Stimulated activated CD4-positive, alpha-beta T cell treated with anti-CD3 and anti-CD28 coated beads, Interleukin-1b, Interleukin-23, amount 100 ng/mL, for 1 hour (primary cell): ENCODE data around the gene TMEM63B.
"Not testable (repeated sequence)": the region's sequence is repeated elsewhere in the genome, so short reads cannot be mapped to it uniquely, and the experiment has no call there.

Experiments used
- DNase-seq, 2 donors: peaks; one replicate each; pipeline ENCODE4 v3.0.0-alpha.2; 2020; ENCODE audit warnings: low read depth in 2 of 2

The TMEM63B gene

DNA sequence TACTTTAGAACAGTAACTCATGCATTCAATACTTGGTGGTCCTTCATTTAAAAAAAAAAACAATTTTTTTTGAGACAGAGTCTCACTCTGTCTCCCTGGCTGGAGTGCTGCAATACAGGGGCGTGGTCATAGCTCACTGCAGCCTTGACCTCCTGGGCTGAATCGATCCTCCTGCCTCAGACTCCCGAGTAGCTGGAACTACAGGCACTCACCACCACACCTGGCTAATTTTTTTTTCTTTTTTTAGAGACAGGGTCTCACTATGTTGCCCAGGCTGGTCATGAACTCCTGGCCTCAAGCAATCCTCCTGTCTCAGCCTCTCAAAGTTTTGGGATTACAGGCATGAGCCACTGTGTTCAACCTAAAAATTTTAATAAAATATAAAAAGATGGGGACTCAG, 17.2 kb downstream of the TMEM63B start:
- DNase-seq: not testable (repeated sequence)

DNA sequence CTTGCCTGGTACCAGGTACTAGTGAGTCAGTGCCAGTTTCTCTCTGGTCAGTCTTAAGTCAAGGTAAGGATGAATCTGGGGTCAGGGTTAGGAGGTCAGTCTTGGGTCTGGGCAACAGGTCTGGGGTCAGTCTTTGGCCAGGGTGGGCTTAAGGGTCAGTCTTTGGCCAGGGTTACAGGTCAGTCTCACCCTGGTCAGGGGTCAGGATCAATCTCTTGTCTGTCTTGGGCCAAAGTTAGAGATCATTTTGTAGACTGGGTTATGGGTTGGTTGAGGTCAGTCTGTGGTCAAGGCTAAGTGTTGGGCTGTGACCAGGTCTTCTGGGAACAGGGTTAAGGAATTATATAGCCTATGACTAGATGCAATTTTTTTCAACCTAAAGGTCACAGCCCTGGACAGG, 18.5 kb downstream of the TMEM63B start:
- no peak for DNase-seq

- DNase-seq: no peak
Measured at GRCh38 chr6:44146685-44147084, 19.3 kb downstream of the TMEM63B start.

DNA sequence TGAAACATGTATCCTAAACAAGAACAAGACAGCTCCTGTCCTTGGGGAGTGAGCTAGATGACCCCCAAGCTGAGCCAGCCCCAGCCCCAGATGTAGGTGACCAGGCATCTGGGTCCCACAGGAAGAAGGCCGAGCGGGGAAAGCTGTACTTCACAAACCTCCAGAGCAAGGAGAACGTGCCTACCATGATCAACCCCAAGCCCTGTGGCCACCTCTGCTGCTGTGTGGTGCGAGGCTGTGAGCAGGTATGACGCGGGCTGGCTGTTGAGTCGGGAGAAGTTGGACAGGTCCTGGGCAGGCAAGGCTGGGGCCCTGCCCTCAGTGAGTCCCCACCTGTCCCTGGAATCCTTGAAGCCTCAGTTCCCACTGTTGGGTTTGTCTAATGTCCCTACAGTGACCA, 19.9 kb downstream of the TMEM63B start:
- no peak for DNase-seq

GRCh38 chr6:44148306-44148705, 21.0 kb downstream of the TMEM63B start:
- no peak for DNase-seq

DNA sequence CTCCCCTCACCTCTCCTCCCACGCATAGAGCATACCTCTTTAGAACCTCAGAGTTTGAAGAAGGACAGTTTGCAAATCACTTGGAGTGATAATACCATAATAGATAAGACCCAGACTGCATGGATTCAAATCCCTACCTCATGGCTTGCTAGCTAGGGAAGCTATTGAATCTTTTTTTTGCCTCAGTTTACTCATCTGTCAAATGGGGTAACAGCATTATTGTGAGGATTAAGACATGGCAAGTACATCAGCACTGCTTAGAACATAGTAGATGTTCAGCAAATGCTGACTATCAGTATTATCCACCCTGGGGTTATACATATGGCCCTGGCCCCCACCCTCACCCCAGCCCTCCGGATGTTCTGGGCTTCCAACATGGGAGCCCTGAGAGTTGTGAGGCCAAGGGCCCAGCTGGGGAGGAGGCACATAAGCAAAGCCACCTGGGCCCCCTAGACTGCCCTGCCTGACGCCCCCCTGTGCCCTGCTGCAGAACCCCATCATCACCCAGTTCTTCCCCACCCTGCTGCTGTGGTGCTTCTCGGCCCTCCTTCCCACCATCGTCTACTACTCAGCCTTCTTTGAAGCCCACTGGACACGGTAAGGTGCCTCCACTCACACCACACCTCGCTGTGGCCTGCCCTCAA, 22.1 kb downstream of the TMEM63B start:
- no peak for DNase-seq

GRCh38 chr6:44150317-44150917, 23.1 kb downstream of the TMEM63B start:
- no peak for DNase-seq

GRCh38 chr6:44151348-44152108, 24.2 kb downstream of the TMEM63B start:
- peak; percentile 53 to 74 for DNase-seq

GRCh38 chr6:44152109-44152461, 24.7 kb downstream of the TMEM63B start:
- no peak for DNase-seq

GRCh38 chr6:44152533-44152932, 25.2 kb downstream of the TMEM63B start:
- no peak for DNase-seq

- DNase-seq: no peak
Measured at GRCh38 chr6:44154067-44154466, 26.7 kb downstream of the TMEM63B start.

DNA sequence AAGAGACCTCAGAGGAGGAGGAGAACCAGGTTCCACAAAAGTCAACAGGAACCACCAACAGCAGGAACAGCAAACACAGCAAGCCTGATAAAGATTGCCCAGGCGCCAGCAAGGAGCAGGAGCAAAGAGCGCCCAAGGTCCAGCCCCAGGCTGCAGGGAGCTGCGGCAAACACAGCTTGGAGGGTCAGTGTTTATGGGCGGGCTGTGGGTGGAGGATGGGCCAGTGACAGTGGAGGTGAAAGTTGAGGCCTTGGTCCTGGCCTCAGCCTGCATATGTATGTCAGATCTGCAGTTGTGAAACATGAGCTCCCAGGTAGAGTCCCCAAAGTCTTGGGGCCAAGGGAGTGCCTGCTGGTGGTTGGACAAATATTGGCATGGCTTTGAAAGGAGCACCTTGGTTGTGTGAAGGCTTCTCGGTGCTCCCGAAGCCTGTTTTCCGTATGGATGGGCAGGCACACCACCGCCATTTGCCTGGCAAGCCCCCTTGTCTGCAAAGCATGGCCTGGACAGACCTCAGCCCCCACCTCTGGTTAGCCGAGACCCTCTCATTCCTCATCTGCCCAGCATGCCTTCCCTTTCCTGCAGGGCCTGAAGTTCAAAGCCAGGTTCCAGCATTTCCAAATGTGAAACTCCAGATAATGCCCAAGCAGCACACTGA, 29.3 kb downstream of the TMEM63B start:
- no peak for DNase-seq

GRCh38 chr6:44157152-44157521, 29.8 kb downstream of the TMEM63B start:
- DNase-seq: no peak

GRCh38 chr6:44158770-44159228, 31.4 kb downstream of the TMEM63B start, which contains the start of gene CAPN11:
Gene CAPN11 (plus strand): TSS chr6:44158820. CDS start chr6:44158849, 29 bp downstream.
- no peak for DNase-seq

- DNase-seq: no peak
Measured at GRCh38 chr6:44161997-44162338, 34.6 kb downstream of the TMEM63B start.

DNA sequence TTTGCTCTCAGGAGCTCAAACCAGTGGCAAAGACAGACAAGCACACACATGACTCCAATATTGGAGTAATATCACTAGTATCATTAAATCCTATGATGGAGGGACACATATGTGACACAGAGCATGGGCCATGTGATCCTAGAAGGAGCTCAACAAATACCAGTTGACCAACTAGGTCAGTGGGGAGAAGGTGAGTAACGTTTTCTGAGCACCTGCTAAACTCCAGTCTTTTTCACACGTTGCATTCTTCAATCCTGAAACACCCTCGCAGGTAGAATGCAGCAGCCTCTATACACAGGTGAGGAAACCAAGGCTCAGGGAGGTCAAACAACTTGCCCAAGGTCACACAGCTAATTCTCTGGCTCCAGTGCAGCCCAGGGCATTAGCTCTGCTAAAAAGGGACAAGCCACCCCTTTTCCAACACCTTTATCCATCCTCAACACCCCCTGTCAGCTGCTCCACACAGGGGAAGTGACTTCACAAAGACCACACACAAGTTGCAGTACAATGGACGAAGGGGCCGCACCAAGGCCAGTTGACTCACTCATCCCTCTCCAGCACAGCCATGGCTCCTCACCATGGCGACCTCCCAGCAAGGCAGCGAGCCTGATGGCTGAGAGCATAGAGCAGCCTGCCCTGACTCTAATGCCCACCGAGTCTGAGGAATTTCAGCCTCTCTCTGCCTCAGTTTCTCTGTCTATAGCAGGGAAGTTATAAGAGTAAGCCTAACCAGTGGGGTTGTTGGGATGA, 35.7 kb downstream of the TMEM63B start:
- DNase-seq: no peak

DNA sequence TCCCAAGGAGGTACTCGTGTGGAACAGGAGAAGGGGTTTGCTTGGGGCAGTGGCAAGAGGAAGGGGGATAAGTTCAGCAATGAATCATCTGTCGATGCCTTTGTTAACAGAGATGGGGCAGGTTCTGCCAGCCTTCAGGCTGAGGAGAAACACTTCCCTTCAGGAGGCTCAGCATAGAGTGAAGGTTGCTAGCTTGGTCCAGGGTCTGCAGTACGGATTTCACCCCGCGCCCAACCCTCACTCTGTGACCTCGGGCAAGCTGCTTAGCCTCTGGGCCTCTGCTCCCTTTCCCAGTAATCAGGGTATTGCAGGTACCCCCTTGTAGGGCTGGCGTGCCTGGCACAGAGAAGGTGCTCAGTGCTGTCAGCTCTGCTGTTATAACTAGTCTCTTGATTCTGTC, 38.8 kb downstream of the TMEM63B start:
- no peak for DNase-seq

DNA sequence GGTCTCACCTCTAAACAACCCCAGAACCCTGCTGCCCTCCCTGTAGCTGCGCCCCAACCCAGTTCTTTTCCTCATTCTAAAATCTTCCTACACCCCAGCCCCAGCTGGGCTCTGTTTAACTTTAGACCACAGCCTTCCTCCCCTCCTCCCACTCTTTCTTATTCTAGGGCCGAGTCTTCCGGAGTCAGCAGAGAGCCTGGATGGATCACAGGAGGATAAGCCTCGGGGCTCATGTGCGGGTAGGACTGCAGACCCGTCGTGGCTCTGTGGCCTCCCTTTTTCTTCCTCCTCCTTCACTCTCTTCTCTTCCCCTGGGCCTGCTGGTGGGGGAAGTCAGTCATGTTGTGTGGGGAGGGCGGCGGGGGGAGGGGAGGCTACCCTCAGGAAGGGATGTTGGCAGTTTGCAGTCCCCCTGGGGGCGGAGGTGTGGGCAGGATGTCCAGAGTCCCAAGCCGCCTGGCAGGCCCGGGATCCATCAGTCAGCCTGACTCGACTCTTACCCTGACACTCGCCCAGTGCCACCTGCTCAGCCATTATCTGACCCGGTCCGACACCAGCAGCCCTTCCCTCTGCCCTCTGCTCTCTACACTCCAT, 39.3 kb downstream of the TMEM63B start:
- DNase-seq: no peak

DNA sequence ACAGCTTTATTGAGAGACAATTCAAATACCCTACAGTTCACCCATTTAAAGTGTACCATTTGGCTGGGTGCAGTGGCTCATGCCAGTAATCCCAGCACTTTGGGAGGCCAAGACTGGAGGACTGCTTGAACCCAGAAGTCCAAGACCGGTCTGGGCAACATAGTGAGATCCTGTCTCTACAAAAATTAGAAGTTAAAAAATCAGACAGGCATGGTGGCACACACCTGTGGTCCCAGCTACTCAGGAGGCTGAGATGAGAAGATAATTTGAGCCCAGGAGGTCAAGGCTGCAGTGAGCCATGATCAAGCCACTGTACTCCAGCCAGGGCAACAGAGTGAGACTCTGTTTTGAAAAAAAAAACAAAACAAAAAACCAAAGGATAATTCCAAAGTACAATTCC, 40.2 kb downstream of the TMEM63B start:
- DNase-seq: no peak

DNA sequence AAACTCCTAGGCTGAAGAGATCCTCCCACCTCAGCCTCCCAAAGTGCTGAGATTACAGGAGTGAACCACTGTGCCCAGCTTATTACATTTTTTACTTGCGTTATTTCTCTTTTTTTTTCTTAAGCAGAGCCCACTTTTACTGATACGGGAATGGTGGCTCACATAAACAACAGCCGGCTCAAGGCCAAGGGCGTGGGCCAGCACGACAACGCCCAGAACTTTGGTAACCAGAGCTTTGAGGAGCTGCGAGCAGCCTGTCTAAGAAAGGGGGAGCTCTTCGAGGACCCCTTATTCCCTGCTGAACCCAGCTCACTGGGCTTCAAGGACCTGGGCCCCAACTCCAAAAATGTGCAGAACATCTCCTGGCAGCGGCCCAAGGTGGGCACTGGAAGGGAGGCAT, 41.8 kb downstream of the TMEM63B start:
- DNase-seq: no peak

DNA sequence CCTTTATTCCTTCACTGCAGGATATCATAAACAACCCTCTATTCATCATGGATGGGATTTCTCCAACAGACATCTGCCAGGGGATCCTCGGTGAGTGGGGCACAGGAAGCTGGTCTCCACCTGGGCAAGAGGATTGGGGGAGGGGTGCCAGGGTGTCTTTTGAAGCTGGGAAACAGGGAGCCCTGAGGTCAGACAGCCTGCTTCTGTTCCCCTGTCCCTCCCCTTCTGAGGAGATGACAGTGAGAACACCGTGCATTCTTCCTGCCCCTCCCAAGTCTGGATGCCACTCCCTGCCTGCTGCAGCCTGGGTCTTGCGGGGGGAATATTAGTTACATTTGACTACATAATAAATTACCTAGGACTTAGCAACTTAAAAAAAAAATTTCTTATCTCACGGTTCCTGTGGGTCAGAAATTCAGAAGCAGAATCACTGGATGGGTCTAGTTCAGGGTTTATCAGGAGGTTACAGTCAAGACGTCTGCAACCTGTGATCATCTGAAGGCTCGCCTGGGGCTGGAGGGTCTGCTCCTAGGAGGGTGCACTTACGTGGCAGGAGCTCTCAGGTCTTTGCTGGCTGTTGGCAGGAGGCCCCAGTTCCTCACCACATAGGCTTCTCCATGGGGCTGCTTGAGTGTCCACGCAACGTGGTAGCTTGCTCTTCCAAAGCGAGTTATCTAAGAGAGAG, 42.7 kb downstream of the TMEM63B start:
- DNase-seq: no peak
